ENCODE data around the gene MPPED2.

DNA sequence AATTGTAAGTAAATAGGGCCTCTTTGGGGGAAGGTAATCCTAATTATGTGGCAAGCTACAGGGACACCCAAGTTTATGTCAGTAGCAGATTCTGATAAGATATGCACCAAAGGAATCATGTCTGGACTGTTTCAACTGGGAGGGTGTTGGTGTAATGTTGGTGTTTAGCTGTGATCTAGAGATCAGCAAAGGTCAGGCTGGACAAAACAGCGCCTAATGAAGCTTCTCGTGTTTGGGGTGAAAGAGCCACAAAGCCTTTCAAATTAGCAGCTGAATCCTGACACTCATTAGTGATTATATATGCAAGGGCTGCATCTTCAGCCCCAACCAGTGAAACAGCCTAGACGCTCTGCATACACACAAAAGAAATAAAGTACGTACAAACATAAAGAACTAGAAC lies 106.3 kb downstream of the MPPED2 start:
- TF ChIP-seq ZNF384 (IDR thresholded peaks at IDR 0.05) = no peak
- TF ChIP-seq FOXM1 (IDR thresholded peaks at IDR 0.05; ENCODE audit: borderline replicate concordance) = no peak
- TF ChIP-seq HDGF (IDR thresholded peaks at IDR 0.05; ENCODE audit: borderline replicate concordance) = no peak
- TF ChIP-seq, protein P1, sequence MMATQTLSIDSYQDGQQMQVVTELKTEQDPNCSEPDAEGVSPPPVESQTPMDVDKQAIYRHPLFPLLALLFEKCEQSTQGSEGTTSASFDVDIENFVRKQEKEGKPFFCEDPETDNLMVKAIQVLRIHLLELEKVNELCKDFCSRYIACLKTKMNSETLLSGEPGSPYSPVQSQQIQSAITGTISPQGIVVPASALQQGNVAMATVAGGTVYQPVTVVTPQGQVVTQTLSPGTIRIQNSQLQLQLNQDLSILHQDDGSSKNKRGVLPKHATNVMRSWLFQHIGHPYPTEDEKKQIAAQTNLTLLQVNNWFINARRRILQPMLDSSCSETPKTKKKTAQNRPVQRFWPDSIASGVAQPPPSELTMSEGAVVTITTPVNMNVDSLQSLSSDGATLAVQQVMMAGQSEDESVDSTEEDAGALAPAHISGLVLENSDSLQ (IDR thresholded peaks at IDR 0.05) = no peak
- no peak for TF ChIP-seq SUZ12 (IDR thresholded peaks at IDR 0.05)
- TF ChIP-seq FOXA1 (IDR thresholded peaks at IDR 0.05) = no peak
- TF ChIP-seq LEF1 (IDR thresholded peaks at IDR 0.05; ENCODE audit: borderline replicate concordance) = no peak
- no peak for TF ChIP-seq TARDBP (IDR thresholded peaks at IDR 0.05)
- no peak for TF ChIP-seq SP1 (IDR thresholded peaks at IDR 0.05)
- TF ChIP-seq L3MBTL2 (conservative IDR thresholded peaks at IDR 0.05) = no peak
- TF ChIP-seq BHLHE40 (IDR thresholded peaks at IDR 0.05; ENCODE audit: borderline replicate concordance) = no peak
- no peak for TF ChIP-seq ELF4 (IDR thresholded peaks at IDR 0.05)
